ENCODE data around the gene IFT81.
"Not testable (repeated sequence)": the region's sequence is repeated elsewhere in the genome, so short reads cannot be mapped to it uniquely, and the experiment has no call there.

IFT81 gene

GRCh38 chr12:110124269-110124995 lies at the start of gene IFT81:
IFT81 (plus strand) TSS chr12:110124357; CDS start chr12:110127381, 3,024 bp downstream.
- peak; percentile 94 for DNase-seq (ENCODE audit: low read depth, low spot score)

GRCh38 chr12:110075880-110076279 lies 48.3 kb upstream of the IFT81 start:
- no peak for DNase-seq (ENCODE audit: low read depth, low spot score)

- no peak for DNase-seq (ENCODE audit: low read depth, low spot score)
These were observed 46.4 kb upstream of the IFT81 start for GRCh38 chr12:110077800-110078199.

- DNase-seq (ENCODE audit: low read depth, low spot score) = peak; percentile 41
These were observed 44.4 kb upstream of the IFT81 start for GRCh38 chr12:110079477-110080400.

- no peak for DNase-seq (ENCODE audit: low read depth, low spot score)
These were observed 43.7 kb upstream of the IFT81 start for GRCh38 chr12:110080410-110080809.

GRCh38 chr12:110084314-110085015 lies 39.7 kb upstream of the IFT81 start:
- no peak for DNase-seq (ENCODE audit: low read depth, low spot score)

- not testable (repeated sequence) for DNase-seq (ENCODE audit: low read depth, low spot score)
These were observed 35.9 kb upstream of the IFT81 start for GRCh38 chr12:110088216-110088615.

GRCh38 chr12:110088936-110089335 lies 35.2 kb upstream of the IFT81 start:
- DNase-seq (ENCODE audit: low read depth, low spot score) = no peak

- no peak for DNase-seq (ENCODE audit: low read depth, low spot score)
These were observed 33.7 kb upstream of the IFT81 start for GRCh38 chr12:110090266-110091135.

GRCh38 chr12:110091136-110091711 lies 32.9 kb upstream of the IFT81 start:
- no peak for DNase-seq (ENCODE audit: low read depth, low spot score)

GRCh38 chr12:110093631-110094311 lies 30.4 kb upstream of the IFT81 start:
- DNase-seq (ENCODE audit: low read depth, low spot score) = no peak

GRCh38 chr12:110100315-110100970 lies 23.7 kb upstream of the IFT81 start:
- peak; percentile 27 for DNase-seq (ENCODE audit: low read depth, low spot score)

- no peak for DNase-seq (ENCODE audit: low read depth, low spot score)
These were observed 21.9 kb upstream of the IFT81 start for GRCh38 chr12:110102255-110102654.

- DNase-seq (ENCODE audit: low read depth, low spot score) = no peak
These were observed 19.7 kb upstream of the IFT81 start for GRCh38 chr12:110104188-110105094.

GRCh38 chr12:110105159-110105558 lies 19.0 kb upstream of the IFT81 start:
- DNase-seq (ENCODE audit: low read depth, low spot score) = no peak

- DNase-seq (ENCODE audit: low read depth, low spot score) = no peak
These were observed 18.2 kb upstream of the IFT81 start for GRCh38 chr12:110105986-110106385.

- DNase-seq (ENCODE audit: low read depth, low spot score) = no peak
These were observed 16.5 kb upstream of the IFT81 start for GRCh38 chr12:110107369-110108281.
